GM12872 (cell line): ENCODE measurements around the gene RELN.

Experiments
- CTCF ChIP-seq: IDR thresholded peaks from 3 replicates; pipeline ENCODE4 v1.5.1; 2011; ENCODE audit warnings: low read depth, mild to moderate bottlenecking, low read length, moderate library complexity; ENCODE audit not compliant: insufficient read depth

RELN gene

GRCh38 chr7:103983201-103983977 is 6.1 kb downstream of the RELN start:
- no peak for TF ChIP-seq CTCF

GRCh38 chr7:103981003-103981423 is 8.4 kb downstream of the RELN start:
- TF ChIP-seq CTCF = no peak

GRCh38 chr7:103972779-103973434 is 16.6 kb downstream of the RELN start:
- no peak for TF ChIP-seq CTCF

- no peak for TF ChIP-seq CTCF
These were observed 22.1 kb downstream of the RELN start for GRCh38 chr7:103967401-103967800.

GRCh38 chr7:103966593-103967277 is 22.7 kb downstream of the RELN start:
- TF ChIP-seq CTCF = no peak

GRCh38 chr7:103964269-103964668 is 25.2 kb downstream of the RELN start:
- TF ChIP-seq CTCF = no peak

GRCh38 chr7:103962070-103962469 is 27.4 kb downstream of the RELN start:
- TF ChIP-seq CTCF = no peak
